Activated CD4-positive, CD25-positive, alpha-beta regulatory T cell treated with anti-CD3 and anti-CD28 coated beads, Interleukin-2, amount 50 U/mL, for 72 hours (primary cell): ENCODE data around the gene PALM.
"Not testable (repeated sequence)": the region's sequence is repeated elsewhere in the genome, so short reads cannot be mapped to it uniquely, and the experiment has no call there.

ENCODE experiments used
- DNase-seq: peaks from one replicate; pipeline ENCODE4 v3.0.0; 2021

Gene PALM

DNA sequence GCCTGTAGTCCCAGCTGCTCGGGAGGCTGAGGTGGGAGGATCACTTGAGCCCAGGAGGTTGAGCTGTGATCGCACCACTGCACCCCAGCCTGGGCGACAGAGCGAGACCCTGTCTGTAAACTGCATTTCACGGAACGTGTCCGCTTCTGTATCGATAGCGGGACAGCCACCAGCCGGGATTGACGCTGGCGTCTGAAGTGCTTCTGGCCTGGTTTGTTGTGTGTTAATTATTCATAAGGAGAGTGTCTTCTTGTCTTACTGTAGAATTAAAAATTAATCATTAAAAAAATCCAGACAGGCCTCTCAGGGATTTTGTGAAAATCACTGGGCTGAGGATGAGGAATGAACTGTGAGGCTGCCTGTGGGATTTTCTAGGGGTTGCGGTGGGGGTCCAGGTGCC lies 26.0 kb downstream of the PALM start:
- no peak for DNase-seq

- no peak for DNase-seq
These were observed 27.4 kb downstream of the PALM start for GRCh38 chr19:736125-736524.

- peak; percentile 57 for DNase-seq
These were observed 28.9 kb downstream of the PALM start for GRCh38 chr19:737591-738093.

DNA sequence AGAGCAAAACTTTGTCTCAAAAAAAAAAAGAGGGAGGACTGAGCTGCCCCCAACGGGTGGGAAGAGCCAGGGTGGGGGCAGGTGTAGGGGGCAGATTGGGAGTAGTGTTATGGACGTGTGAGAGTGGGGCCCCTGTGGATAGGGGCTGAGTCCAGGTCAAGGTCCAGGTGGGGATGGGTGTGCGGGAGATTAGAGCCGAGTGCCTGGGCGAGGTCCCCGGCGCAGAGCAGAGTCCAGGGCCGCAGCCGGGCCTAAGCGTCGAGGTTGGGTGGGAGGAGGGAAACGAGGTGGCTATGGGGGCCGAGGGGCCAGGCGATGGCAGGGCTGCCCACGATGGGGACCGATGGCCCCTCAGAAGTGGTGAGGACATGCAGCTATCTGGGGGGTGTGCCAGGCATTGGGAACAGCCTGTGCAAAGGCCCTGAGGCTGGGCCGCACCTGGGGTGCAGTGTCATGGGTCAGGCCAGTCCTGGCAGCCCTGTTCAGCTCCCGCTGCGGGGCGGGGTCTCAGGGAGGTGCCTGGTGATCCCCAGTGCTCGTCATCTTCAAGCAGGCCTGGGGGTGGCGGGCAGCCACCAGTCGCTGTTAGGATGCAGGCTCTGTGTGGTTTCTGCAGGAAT lies 29.9 kb downstream of the PALM start:
- DNase-seq: no peak

DNA sequence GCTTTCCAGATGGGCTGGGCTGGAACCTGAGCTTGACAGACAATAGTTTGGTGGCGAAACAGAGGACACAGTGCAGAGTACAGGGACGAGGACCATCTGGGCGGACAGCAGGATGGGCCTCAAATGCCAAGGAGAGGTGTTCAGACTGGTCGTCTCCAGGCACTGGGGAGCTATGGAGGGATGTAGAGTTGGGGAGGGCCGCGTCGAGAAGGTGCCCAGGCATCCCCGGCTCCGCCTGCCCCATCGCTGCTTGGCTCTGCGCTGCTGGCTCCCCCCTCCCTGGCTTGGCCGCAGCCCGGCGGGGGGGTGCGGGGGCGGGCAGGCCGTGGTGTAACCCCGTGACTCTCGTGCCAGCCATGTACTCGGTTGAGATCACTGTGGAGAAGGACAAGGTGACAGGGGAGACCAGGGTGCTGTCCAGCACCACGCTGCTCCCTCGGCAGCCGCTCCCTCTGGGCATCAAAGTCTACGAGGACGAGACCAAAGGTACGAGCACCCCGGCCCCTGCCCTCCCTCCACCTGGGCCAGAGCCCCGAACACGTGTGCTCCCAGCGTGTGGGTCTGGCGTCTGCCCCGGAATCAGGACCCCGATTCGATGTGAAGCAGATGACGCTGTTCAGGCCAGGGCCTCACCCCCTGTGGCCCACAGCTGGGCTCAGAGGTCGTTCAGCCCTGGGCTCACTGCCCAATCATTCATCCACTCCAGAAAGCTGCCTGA lies 31.4 kb downstream of the PALM start:
- no peak for DNase-seq

DNA sequence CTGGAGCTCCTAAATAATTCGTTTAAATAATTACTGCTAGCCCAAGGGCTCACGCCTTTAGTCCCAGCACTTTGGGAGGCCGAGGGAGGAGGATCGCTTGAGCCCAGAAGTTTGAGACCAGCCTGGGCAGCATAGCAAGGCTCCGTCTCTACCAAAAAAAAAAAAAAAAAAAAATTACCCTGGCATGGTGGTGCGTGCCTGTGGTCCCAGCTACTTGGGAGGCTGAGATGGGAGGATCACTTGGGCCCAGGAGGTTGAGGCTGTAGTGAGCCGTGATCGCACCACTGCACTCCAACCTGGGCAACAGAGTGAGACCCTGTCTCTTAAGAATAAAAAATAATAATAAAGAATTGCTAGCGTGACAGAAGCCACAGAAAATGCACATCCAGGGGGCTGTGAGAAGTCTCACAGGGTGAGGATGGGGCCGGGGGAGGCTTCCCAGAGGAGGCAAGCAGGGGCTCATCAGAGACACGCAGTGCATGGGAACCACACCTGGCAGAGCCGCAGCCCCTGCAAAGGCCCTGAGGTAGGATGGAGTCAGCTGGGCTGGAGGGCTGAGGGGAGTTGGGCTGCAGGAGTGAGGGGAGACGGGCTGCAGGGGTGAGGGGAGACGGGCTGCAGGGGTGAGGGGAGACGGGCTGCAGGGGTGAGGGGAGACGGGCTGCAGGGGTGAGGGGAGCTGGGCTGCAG lies 32.2 kb downstream of the PALM start:
- DNase-seq: not testable (repeated sequence)

DNA sequence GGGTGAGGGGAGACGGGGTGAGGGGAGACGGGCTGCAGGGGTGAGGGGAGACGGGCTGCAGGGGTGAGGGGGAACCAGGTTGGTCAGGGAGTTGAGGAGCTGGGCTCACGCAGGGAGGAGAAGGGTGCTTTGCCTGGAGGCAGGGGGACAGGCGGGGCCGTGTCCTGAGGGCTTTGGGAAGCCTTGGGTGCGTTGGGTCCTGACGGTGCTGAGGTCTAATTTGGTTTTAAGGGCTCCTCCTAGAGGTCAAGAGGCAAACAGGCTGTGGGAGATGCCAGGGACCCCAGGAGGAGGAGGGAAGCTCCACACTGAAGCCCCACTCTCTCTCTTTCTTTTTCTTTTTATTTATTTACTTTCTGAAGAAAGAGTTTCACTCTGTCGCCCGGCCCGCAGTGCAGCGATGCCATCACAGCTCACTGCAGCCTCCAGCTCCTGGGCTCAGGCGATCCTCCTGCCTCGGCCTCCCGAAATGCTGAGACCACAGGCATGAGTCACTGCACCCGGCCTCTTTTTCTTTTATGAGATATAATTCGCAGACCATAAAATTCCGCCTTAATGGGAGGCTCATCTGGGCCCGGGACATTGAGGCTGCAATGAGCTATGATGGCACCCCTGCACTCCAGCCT lies 32.9 kb downstream of the PALM start:
- no peak for DNase-seq

- DNase-seq: no peak
These were observed 33.9 kb downstream of the PALM start for GRCh38 chr19:742540-743075.

DNA sequence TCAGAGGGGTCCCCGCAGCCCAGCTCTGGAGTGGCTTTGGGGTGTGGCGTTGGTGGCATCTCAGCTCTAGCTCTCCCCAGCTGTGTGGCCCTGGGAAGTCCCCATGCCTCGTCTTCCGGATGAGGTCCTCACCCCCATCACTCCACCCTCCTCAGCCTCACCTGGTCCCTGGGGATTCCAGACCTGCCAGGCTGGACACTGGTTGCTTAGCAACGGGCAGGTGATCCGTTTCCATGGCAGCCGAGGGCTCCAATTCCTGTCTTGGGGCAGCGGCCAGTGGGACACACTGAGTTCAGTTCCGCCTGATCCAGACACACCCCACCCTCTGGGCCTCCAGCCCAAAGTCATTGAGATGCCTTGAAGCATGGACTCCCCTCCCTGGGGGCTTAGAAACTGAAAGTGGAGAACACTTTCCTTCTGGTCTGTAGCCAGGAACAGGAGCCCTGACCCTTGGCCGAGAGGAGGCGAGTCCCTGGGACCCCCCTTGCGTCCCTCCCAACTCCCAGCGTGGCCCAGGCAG lies 34.5 kb downstream of the PALM start:
- no peak for DNase-seq

- not testable (repeated sequence) for DNase-seq
These were observed 36.4 kb downstream of the PALM start for GRCh38 chr19:745138-745537.

DNA sequence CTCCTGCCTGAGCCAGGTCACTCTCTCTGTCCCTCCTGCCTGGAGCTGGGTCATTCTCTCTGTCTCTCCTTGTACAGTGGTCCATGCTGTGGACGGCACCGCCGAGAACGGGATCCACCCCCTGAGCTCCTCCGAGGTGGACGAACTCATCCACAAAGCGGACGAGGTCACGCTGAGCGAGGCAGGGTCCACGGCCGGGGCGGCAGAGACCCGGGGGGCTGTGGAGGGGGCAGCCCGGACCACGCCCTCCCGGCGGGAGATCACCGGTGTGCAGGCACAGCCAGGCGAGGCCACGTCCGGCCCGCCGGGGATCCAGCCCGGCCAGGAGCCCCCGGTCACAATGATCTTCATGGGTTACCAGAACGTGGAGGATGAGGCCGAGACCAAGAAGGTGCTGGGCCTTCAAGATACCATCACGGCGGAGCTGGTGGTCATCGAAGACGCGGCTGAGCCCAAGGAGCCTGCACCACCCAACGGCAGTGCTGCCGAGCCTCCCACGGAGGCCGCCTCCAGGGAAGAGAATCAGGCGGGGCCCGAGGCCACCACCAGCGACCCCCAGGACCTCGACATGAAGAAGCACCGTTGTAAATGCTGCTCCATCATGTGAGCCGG lies 37.6 kb downstream of the PALM start:
- no peak for DNase-seq

- no peak for DNase-seq
These were observed 38.2 kb downstream of the PALM start for GRCh38 chr19:746956-747355.

GRCh38 chr19:747432-748273 lies 38.9 kb downstream of the PALM start:
- no peak for DNase-seq

GRCh38 chr19:748274-748598 lies 39.5 kb downstream of the PALM start:
- DNase-seq: no peak

DNA sequence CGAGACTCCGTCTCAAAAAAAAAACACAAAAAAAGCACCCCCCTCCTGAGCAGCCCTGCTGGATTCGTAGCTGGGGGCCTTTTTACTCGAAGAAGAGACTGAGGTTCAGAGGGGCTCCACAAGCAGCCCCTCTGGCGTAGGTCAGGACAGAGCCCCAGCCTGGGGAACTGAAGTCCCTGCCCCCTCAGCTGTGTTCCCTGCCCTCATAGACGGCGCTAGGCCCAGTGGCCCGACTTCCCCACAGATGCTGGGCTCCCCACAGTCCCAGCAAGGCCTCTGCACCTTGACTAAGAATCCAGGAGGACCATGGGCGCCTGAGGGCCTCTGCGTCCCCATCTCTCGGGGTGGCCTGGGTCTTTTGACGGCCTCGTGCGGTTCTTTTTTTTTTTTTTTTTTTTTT lies 41.1 kb downstream of the PALM start:
- DNase-seq: no peak

- DNase-seq: no peak
These were observed 42.1 kb downstream of the PALM start, which contains the start of gene MISP for GRCh38 chr19:750640-751423. TSS of gene MISP (plus strand) at chr19:751112. CDS start at chr19:756947, 5,835 bp downstream.

DNA sequence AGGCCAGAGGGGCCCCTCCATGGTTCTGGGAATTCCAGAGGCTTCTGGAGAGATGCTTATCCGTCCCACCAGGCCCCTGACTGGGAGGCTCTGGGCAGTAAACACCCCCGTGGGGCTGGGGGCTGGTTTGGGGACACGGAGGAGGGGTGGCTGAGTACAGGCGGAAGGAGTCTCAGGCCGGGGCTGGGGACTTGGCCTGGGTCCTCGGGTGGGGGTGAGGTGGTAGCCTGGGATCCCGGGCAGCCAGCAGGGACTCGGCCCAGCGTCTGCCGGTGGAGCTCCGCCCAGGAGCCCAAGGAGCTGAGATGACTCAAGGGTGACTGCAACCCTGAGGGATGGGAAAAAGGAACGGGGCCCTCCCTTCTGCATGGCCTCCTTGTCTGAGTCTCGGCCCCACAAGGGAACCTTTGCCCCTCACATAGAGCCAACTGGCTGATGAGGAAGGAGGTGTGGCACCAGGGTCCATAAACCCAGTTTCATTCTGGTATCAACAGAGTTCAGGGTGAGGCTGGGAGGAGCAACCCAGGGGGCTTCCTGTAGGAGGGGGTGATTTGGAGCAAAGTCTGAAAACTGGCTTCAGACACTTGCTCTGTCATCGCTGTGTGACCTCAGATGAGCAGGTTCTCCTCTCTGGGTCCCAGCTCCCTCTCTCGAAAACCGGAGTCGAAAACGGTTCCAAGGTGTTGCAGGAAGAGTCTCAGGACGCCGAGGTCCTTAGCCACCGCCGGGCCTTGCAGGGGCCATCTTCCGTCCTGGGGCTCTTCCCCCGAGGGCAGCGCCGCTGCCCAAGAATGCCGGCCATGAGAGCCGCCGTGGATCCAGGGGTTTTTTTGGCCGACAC lies 43.0 kb downstream of the PALM start:
- DNase-seq: no peak

- no peak for DNase-seq
These were observed 44.1 kb downstream of the PALM start for GRCh38 chr19:752652-753517.

- DNase-seq: no peak
These were observed 45.8 kb downstream of the PALM start for GRCh38 chr19:754530-754929.
